ENCODE measurements around the gene PLA2G4E. TPM values are rescaled to one million over a fixed set of nuclear protein-coding genes. Genes with fewer than 3 reads are reported as not detected.

Gene PLA2G4E
- total RNA-seq, 1 donor from 2014 or later, result not detected

DNA sequence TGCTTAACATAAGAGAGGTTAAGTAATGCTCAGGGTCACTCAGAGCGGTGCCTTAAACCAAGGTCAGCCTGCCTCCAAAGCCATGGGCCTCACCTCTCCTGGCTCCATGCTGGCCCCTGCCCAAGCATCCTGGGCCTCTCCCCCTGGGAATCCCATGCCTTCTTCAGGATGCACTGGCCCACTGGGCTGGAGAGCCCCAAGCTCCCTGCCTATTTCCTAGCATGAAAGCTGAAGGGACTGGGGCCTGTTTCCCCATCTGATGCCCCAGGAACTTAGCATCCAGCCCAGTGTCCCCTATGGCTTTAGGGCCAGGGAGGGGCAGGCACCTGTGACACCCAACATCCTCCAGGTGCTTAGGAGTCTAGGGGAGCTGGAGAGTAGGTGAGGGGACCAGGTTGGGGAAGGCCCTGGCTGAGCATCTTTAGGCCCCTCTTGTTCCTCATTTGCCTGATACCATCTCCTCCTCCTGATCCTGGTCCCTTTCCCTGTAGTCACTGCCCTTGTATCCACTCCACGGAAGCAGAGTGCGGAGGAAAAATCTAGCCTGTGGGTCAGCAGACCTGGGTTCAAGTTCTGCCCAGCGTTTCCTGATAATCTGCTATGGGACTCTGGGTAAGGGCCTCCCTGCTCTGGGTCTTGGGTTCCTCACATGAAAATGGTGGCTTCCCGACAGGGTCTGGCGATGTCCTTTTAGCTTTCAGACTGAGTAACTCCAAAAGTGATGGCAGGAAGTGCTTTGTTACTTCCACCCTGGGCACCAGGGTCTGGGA is 77.1 kb downstream of the PLA2G4E start:
- Histone ChIP-seq H3K36me3 (peaks cover 28% of the 10 kb centered on the region), H3K9me3 (replicated peaks) (no peaks in the 10 kb centered on the region), H3K27ac (replicated peaks) (peak overlapping the region; percentile 89), H3K27me3 (ENCODE audit: low read depth) (no peaks in the 10 kb centered on the region), H3K4me1 (peaks cover 99% of the 10 kb centered on the region), H3K4me3 (peak overlapping the region; percentile 49)
- TF ChIP-seq, protein P1, sequence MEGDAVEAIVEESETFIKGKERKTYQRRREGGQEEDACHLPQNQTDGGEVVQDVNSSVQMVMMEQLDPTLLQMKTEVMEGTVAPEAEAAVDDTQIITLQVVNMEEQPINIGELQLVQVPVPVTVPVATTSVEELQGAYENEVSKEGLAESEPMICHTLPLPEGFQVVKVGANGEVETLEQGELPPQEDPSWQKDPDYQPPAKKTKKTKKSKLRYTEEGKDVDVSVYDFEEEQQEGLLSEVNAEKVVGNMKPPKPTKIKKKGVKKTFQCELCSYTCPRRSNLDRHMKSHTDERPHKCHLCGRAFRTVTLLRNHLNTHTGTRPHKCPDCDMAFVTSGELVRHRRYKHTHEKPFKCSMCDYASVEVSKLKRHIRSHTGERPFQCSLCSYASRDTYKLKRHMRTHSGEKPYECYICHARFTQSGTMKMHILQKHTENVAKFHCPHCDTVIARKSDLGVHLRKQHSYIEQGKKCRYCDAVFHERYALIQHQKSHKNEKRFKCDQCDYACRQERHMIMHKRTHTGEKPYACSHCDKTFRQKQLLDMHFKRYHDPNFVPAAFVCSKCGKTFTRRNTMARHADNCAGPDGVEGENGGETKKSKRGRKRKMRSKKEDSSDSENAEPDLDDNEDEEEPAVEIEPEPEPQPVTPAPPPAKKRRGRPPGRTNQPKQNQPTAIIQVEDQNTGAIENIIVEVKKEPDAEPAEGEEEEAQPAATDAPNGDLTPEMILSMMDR (IDR thresholded peaks at IDR 0.05; ENCODE audit: borderline replicate concordance), result no peak
- no peak for DNase-seq
- intact Hi-C loops (cut with micrococcal nuclease), result no loop called here

DNA sequence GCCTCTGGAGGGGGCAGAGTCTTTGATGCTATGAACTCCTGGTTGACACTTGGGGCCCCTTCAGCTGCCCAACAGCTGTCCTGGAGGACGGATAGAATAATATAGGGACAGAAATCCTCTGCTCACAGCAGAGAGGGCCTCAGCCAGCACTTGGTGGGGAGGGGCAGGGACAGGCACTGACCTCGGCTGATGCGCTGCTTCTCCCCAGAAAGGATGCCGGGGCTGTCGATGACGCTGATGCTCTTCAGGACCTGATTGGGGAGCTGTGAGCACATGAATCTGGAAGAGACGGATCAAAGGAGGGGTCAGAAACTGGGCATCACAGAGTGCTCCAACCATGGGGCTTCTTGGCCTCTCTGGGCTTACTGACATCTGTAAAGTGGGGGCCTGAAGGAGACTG is 78.0 kb downstream of the PLA2G4E start:
- DNase-seq, result no peak
- peaks cover 99% of the 10 kb centered on the region for H3K4me1 ChIP-seq
- TF ChIP-seq, protein P1 (IDR thresholded peaks at IDR 0.05; ENCODE audit: borderline replicate concordance), result no peak
- H3K4me3 ChIP-seq, result no peak overlapping the region
- H3K27ac ChIP-seq (replicated peaks), result peak overlapping the region; percentile 89
- H3K36me3 ChIP-seq, result peaks cover 28% of the 10 kb centered on the region
- H3K9me3 ChIP-seq (replicated peaks), result no peaks in the 10 kb centered on the region
- intact Hi-C loops (cut with micrococcal nuclease), result no loop called here
- no peaks in the 10 kb centered on the region for H3K27me3 ChIP-seq (ENCODE audit: low read depth)

DNA sequence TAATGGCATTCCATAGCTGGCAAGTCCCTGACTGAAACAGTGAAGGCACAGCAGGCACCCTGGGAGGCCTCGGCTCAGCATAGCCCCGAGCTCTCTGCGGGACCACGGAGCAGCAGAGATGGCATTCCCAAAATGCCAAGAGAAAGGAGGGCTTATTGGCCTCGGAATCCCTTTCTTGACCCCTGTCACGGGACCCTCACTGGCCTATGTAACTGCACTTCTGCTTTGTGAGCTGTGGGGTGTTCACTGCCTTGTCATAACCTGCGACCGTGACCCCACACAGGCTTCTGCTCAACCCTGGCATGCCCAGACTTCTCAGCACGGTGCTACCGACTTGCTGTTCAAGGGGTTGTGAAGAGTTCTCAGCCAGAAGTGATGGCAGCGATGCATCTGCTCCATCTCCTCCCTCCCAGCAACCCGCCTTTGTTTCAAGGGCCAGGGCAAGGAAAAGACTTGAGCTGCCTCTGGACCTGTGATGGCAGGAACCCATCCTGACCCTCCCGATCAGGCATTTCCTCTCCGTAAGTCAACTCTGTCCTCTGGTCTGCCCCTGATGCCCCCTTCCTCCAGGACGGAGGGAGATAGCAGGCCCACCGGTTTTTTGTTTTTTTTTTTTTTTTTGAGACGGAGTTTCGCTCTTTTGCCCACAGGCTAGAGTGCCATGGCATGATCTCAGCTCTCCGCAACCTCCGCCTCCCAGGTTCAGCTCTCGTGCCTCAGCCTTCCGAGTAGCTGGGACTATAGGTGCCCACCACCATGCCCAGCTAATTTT is 79.0 kb downstream of the PLA2G4E start:
- Histone ChIP-seq H3K4me3 (no peak overlapping the region), H3K4me1 (peaks cover 99% of the 10 kb centered on the region), H3K27ac (replicated peaks) (peak overlapping the region; percentile 89), H3K36me3 (peaks cover 28% of the 10 kb centered on the region), H3K9me3 (replicated peaks) (no peaks in the 10 kb centered on the region), H3K27me3 (ENCODE audit: low read depth) (no peaks in the 10 kb centered on the region)
- intact Hi-C loops (cut with micrococcal nuclease), result no loop called here
- TF ChIP-seq, protein P1 (IDR thresholded peaks at IDR 0.05; ENCODE audit: borderline replicate concordance), result no peak
- DNase-seq, result no peak

DNA sequence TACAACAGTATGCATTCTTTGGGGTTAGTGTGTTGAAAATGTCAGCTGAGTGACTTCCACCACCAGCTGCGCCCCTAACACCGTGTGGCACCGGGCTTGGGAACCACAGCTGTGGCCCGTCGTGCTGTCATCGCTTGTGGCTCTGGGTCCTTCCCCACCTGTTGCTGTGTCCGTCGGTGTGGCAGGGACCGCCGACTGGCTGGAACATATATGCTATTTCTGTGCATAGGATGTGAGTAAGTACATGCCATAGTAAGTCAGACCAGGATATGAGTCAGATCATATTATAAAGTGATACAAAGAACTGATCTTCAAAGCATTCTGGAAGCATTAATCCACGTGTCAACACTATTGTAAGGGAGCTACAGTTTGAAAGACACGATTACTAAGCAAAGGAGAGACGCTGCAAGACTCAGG is 80.4 kb downstream of the PLA2G4E start:
- Histone ChIP-seq H3K9me3 (replicated peaks) (no peaks in the 10 kb centered on the region), H3K4me3 (no peak overlapping the region), H3K4me1 (peaks cover 99% of the 10 kb centered on the region), H3K36me3 (peaks cover 28% of the 10 kb centered on the region), H3K27me3 (ENCODE audit: low read depth) (no peaks in the 10 kb centered on the region), H3K27ac (replicated peaks) (peak overlapping the region; percentile 89)
- DNase-seq, result no peak
- intact Hi-C loops (cut with micrococcal nuclease), result no loop called here
- TF ChIP-seq, protein P1 (IDR thresholded peaks at IDR 0.05; ENCODE audit: borderline replicate concordance), result no peak

DNA sequence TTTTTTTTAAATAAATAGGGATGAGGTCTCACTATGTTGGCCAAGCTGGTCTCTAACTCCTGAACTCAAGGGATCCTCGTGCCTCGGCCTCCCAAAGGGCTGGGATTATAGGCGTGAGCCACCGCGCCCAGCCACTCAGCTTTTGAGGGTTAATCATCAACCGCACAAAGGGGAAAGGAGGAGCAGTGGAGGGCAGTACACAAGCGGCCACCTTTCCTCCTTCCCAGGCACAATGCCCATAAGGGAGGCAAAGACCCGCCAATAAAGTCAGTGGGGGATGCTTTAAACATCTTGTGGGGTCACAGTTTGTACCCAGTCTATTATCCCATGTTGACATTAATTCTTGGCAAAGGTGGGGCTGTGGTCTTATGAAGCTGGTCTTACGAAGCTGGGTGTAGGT is 80.9 kb downstream of the PLA2G4E start:
- intact Hi-C loops (cut with micrococcal nuclease), result no loop called here
- TF ChIP-seq, protein P1 (IDR thresholded peaks at IDR 0.05; ENCODE audit: borderline replicate concordance), result no peak
- Histone ChIP-seq H3K9me3 (replicated peaks) (no peaks in the 10 kb centered on the region), H3K4me3 (no peak overlapping the region), H3K36me3 (peaks cover 28% of the 10 kb centered on the region), H3K27me3 (ENCODE audit: low read depth) (no peaks in the 10 kb centered on the region), H3K27ac (replicated peaks) (peak overlapping the region; percentile 89), H3K4me1 (peaks cover 99% of the 10 kb centered on the region)
- no peak for DNase-seq
